Sigmoid colon (tissue), 7 donors: Measurements from ENCODE around the gene ANGPTL2. TPM values are rescaled to one million over a fixed set of nuclear protein-coding genes. Genes with fewer than 3 reads are reported as not detected.

Source experiments
- DNase-seq: peaks from one replicate; pipeline ENCODE4 v3.0.0-alpha.2; 2019
- H3K27ac ChIP-seq, 4 donors: fragments of 200-600 bp; sonication (generic); one replicate each; pipeline ENCODE4 v1.5.1; 2016 to 2019; ENCODE audit warnings: mild to moderate bottlenecking in 1 of 4
- H3K27me3 ChIP-seq, 3 donors: fragments of 200-600 bp; sonication (generic); one replicate each; pipeline ENCODE4 v1.5.1; 2019; ENCODE audit warnings: mild to moderate bottlenecking in 1 of 3
- H3K36me3 ChIP-seq, 4 donors: fragments of 200-600 bp; sonication (generic); one replicate each; pipeline ENCODE4 v1.5.1; 2016 to 2019
- H3K4me1 ChIP-seq, 4 donors: fragments of 200-600 bp; sonication (generic); one replicate each; pipeline ENCODE4 v1.5.1; 2017 to 2019
- H3K4me3 ChIP-seq, 4 donors: fragments of 200-600 bp; sonication (generic); one replicate each; pipeline ENCODE4 v1.5.1; 2017 to 2019; ENCODE audit warnings: mild to moderate bottlenecking in 2 of 4, moderate library complexity in 1 of 4
- H3K9me3 ChIP-seq, 4 donors: fragments of 200-600 bp in 3 of 4; sonication (generic) in 3 of 4; one replicate each; pipeline versions ENCODE4 v1.5.1 to v1.6.1; 2013 to 2019
- CTCF ChIP-seq, 4 experiments: fragments of 450-650 bp in 3 of 4; fragments of 200-600 bp in 1 of 4; IDR thresholded peaks; one replicate each; pipeline ENCODE4 v1.5.1; 2016 to 2019; ENCODE audit warnings: antibody characterized with exemption in 4 of 4, mild to moderate bottlenecking in 3 of 4, moderate library complexity in 2 of 4
- EP300 ChIP-seq, 4 donors: sonication (generic); formaldehyde crosslinking; IDR thresholded peaks; one replicate each; pipeline ENCODE4 v1.6.1; 2017; ENCODE audit warnings: antibody characterized with exemption in 4 of 4
- POLR2A ChIP-seq, 2 donors: fragments of 450-650 bp; IDR thresholded peaks; one replicate each; pipeline ENCODE4 v1.6.1; 2016; ENCODE audit warnings: antibody characterized with exemption in 2 of 2, mild to moderate bottlenecking in 2 of 2, moderate library complexity in 2 of 2
- POLR2AphosphoS5 ChIP-seq, 4 donors: sonication (generic); formaldehyde crosslinking; IDR thresholded peaks; one replicate each; pipeline ENCODE4 v1.6.1; 2017; ENCODE audit warnings: antibody characterized with exemption in 4 of 4
- whole genome bisulfite sequencing, 2 donors: extraction: QIAGEN DNeasy Blood & Tissue Kit; methylation state at CpG; one replicate each; pipeline ENCODE4 v1.1.7; 2013; 5-methylcytosine and 5-hydroxymethylcytosine counted together
- intact Hi-C: fragments of 100-400 bp; cut with DNase I; formaldehyde crosslinking; loops from one replicate; pipeline ENCODE4 v1.15.1; 2023
- polyA plus RNA-seq, 3 donors: library from polyadenylated mRNA; stranded (reverse); fragments of 200-250 nt; gene quantifications; one replicate each; pipeline ENCODE4 v1.2.3, GENCODE V29; 2013
- total RNA-seq, 4 donors: library from RNA; depleted of rRNA; stranded (reverse); fragments of >200 nt; gene quantifications; one replicate each; pipeline ENCODE4 v1.1.0, GENCODE V29; 2016
- donor health status: healthy with polysubstance abuse.
- donor health status: Bipolar disorder and iron deficiency.
- donor health status: healthy.

Gene ANGPTL2
- total and polyA plus RNA-seq, 7 donors = 0.69 to 112 (median 50.5) TPM

- DNase-seq = peak; percentile 62
- Histone ChIP-seq H3K4me1 (peaks cover 0 to 64% (median 46%) of the 10 kb centered on the region in 4 donors), H3K4me3 (no peak overlapping the region), H3K9me3 (no peaks in the 10 kb centered on the region), H3K27ac (peak overlapping the region; percentile 16 to 99 (median 81)), H3K27me3 (no peaks in the 10 kb centered on the region), H3K36me3 (no peaks in the 10 kb centered on the region)
- intact Hi-C loops = no loop called here
- TF ChIP-seq CTCF (IDR thresholded peaks at IDR 0.05) (no peak), EP300 (IDR thresholded peaks at IDR 0.05) (no peak), POLR2AphosphoS5 (IDR thresholded peaks at IDR 0.05) (no peak), POLR2A (IDR thresholded peaks at IDR 0.05) (no peak)
- 82 to 86% methylated on average over 5 of the region's 5 CpGs for WGBS, 2 donors
Observed at GRCh38 chr9:127129073-127129717, 6.8 kb upstream of the ANGPTL2 start.

- 80 to 84% methylated on average over 9 of the region's 9 CpGs for WGBS, 2 donors
- DNase-seq = peak; percentile 91
- Histone ChIP-seq H3K9me3 (no peaks in the 10 kb centered on the region), H3K27me3 (no peaks in the 10 kb centered on the region), H3K4me1 (peaks cover 0 to 64% (median 46%) of the 10 kb centered on the region in 4 donors), H3K4me3 (no peak overlapping the region), H3K36me3 (no peaks in the 10 kb centered on the region), H3K27ac (peak overlapping the region; percentile 16 to 99 (median 81))
- intact Hi-C loops = no loop called here
- TF ChIP-seq POLR2AphosphoS5 (IDR thresholded peaks at IDR 0.05) = peak in 2 of 4 donors; percentile 17 to 58
- no peak for TF ChIP-seq POLR2A (IDR thresholded peaks at IDR 0.05)
Observed at GRCh38 chr9:127128341-127129072, 6.1 kb upstream of the ANGPTL2 start.

- no peak overlapping the region for H3K4me3 ChIP-seq
- no peaks in the 10 kb centered on the region for H3K9me3 ChIP-seq
- H3K27ac ChIP-seq = peak overlapping the region; percentile 42 to 99 (median 74)
- TF ChIP-seq POLR2AphosphoS5 (IDR thresholded peaks at IDR 0.05) (no peak), CTCF (IDR thresholded peaks at IDR 0.05) (no peak), EP300 (IDR thresholded peaks at IDR 0.05) (no peak), POLR2A (IDR thresholded peaks at IDR 0.05) (no peak)
- no peaks in the 10 kb centered on the region for H3K27me3 ChIP-seq
- 61 to 83% methylated on average over 1 of the region's 1 CpG for WGBS, 2 donors
- no peaks in the 10 kb centered on the region for H3K36me3 ChIP-seq
- DNase-seq = peak; percentile 2
- intact Hi-C loops = no loop called here
- peaks cover 0 to 57% (median 43%) of the 10 kb centered on the region in 4 donors for H3K4me1 ChIP-seq
Observed at GRCh38 chr9:127126971-127127370, 4.5 kb upstream of the ANGPTL2 start.

GRCh38 chr9:127124792-127125191 is 2.4 kb upstream of the ANGPTL2 start:
- intact Hi-C loops = loop anchor here (5.0 kb wide), 1 partner anchor 102 kb away; no protein-coding TSS in a partner anchor
- Histone ChIP-seq H3K4me1 (peaks cover 0 to 53% (median 45%) of the 10 kb centered on the region in 4 donors), H3K36me3 (no peaks in the 10 kb centered on the region), H3K27ac (peak overlapping the region in 3 of 4 donors; percentile 94 to 99 (median 95)), H3K4me3 (no peak overlapping the region), H3K27me3 (no peaks in the 10 kb centered on the region), H3K9me3 (no peaks in the 10 kb centered on the region)
- TF ChIP-seq POLR2A (IDR thresholded peaks at IDR 0.05) (no peak), EP300 (IDR thresholded peaks at IDR 0.05) (no peak), POLR2AphosphoS5 (IDR thresholded peaks at IDR 0.05) (no peak), CTCF (IDR thresholded peaks at IDR 0.05) (no peak)
- DNase-seq = peak; percentile 29
- 95 to 96% methylated on average over 2 of the region's 2 CpGs for WGBS, 2 donors

GRCh38 chr9:127124111-127124531 is 1.7 kb upstream of the ANGPTL2 start:
- DNase-seq = peak; percentile 60
- intact Hi-C loops = loop anchor here (5.0 kb wide), 1 partner anchor 102 kb away; no protein-coding TSS in a partner anchor
- Histone ChIP-seq H3K9me3 (no peaks in the 10 kb centered on the region), H3K36me3 (no peaks in the 10 kb centered on the region), H3K27me3 (no peaks in the 10 kb centered on the region), H3K4me3 (no peak overlapping the region), H3K27ac (peak overlapping the region; percentile 94 to 99 (median 96)), H3K4me1 (peaks cover 0 to 53% (median 49%) of the 10 kb centered on the region in 4 donors)
- no peak for TF ChIP-seq CTCF (IDR thresholded peaks at IDR 0.05)
- 93 to 95% methylated on average over 7 of the region's 7 CpGs for WGBS, 2 donors
